Fibroblast of mammary gland (primary cell): ENCODE measurements around the gene HCFC1.

ENCODE experiments used
- DNase-seq: peaks from one replicate; pipeline ENCODE4 v3.0.0-alpha.2; 2010; ENCODE audit warnings: low read depth
- H3K4me3 ChIP-seq: 2 replicates; pipeline ENCODE4 v1.5.1; 2011; ENCODE audit warnings: low read depth, mild to moderate bottlenecking, low read length, moderate library complexity; ENCODE audit not compliant: control insufficient read depth
- TF ChIP-seq, protein P1 (sequence below): conservative IDR thresholded peaks from 2 replicates; pipeline ENCODE4 v1.5.1; 2011; ENCODE audit warnings: low read depth, low read length, inconsistent platforms; ENCODE audit not compliant: control insufficient read depth, insufficient read depth

The HCFC1 gene

GRCh38 chrX:153953342-153953830 lies 18.2 kb downstream of the HCFC1 start:
- H3K4me3 ChIP-seq: no peak overlapping the region
- TF ChIP-seq, protein P1, sequence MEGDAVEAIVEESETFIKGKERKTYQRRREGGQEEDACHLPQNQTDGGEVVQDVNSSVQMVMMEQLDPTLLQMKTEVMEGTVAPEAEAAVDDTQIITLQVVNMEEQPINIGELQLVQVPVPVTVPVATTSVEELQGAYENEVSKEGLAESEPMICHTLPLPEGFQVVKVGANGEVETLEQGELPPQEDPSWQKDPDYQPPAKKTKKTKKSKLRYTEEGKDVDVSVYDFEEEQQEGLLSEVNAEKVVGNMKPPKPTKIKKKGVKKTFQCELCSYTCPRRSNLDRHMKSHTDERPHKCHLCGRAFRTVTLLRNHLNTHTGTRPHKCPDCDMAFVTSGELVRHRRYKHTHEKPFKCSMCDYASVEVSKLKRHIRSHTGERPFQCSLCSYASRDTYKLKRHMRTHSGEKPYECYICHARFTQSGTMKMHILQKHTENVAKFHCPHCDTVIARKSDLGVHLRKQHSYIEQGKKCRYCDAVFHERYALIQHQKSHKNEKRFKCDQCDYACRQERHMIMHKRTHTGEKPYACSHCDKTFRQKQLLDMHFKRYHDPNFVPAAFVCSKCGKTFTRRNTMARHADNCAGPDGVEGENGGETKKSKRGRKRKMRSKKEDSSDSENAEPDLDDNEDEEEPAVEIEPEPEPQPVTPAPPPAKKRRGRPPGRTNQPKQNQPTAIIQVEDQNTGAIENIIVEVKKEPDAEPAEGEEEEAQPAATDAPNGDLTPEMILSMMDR: peak; percentile 85
- DNase-seq: peak; percentile 60

DNA sequence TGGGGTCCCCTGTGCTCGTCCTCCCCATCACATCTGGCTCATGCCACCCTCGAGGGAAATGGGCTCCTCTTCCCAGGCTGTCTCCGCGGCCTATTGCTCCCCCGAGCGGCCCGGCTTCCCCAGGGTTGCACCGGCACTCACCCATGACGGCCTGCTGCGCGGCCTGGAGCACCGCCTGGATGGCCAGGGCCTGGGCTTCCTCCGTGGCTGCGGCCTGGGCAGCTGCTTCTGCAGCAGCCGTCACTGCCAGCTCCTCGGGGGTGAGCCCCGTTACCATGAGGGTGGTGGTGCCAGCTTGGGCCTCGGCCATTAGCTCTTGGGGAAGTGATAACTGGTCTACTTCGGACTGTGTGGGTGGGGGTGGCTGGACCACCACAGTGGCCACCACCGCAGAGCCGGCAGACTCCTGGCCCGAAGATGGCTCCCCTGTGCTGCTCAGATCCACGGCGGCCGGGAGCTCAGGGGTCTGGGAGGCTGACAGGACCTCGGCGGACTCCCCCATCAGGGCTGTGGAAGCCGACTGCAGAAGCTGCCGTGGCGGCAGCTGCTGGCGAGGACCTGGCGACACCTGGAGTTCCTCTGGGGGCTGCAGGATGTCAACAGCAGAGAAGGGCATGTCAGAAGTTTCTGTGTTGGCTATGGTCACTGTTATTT lies 19.1 kb downstream of the HCFC1 start:
- H3K4me3 ChIP-seq: no peak overlapping the region
- DNase-seq: no peak
- TF ChIP-seq, protein P1: no peak

GRCh38 chrX:153951683-153952372 lies 19.8 kb downstream of the HCFC1 start:
- H3K4me3 ChIP-seq: no peak overlapping the region
- no peak for DNase-seq
- TF ChIP-seq, protein P1: no peak

DNA sequence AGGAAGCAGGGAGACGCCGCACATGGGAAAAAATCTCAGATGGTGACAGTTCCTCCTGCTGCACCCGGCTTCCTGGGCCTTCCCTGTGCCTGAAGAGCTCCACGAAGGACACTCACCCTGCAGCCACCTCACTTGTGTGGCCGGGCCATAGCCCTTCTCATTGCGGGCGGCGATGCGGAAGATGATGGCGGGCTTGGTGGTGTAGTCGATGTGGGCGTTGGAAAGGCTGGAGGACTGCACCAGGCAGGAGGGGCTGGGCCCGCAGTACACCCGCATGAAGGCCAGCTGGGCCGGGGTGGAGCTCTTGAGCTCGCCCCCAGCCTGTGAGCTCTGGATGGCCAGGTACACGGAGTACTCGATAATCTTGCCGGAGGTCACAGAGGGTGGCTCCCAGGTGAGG lies 21.5 kb downstream of the HCFC1 start:
- TF ChIP-seq, protein P1: no peak
- no peak overlapping the region for H3K4me3 ChIP-seq
- DNase-seq: no peak

GRCh38 chrX:153948847-153949805 lies 22.5 kb downstream of the HCFC1 start:
- DNase-seq: no peak

GRCh38 chrX:153948002-153948466 lies 23.6 kb downstream of the HCFC1 start:
- DNase-seq: no peak
- no peak overlapping the region for H3K4me3 ChIP-seq
- TF ChIP-seq, protein P1: no peak

More at GRCh38 chrX:153948847-153949805, 22.5 kb downstream of the HCFC1 start:
- H3K4me3 ChIP-seq: no peak overlapping the region
- TF ChIP-seq, protein P1: no peak
